Spleen (tissue), 7 donors: ENCODE measurements around the gene KL.

ENCODE experiments used
- POLR2A ChIP-seq, 3 donors: fragments of 450-650 bp; IDR thresholded peaks; one replicate each; pipeline ENCODE4 v1.5.1; 2017; ENCODE audit warnings: antibody characterized with exemption in 3 of 3, mild to moderate bottlenecking in 1 of 3
- POLR2AphosphoS5 ChIP-seq, 3 donors: sonication (generic); formaldehyde crosslinking; IDR thresholded peaks; one replicate each; pipeline ENCODE4 v1.5.1; 2017; ENCODE audit warnings: antibody characterized with exemption in 3 of 3
- TF ChIP-seq, protein P1 (sequence below), 11 experiments: fragments of 200-600 bp in 7 of 11; fragments of 450-650 bp in 4 of 11; sonication (generic) in 4 of 11; IDR thresholded peaks in 8 of 11; conservative IDR thresholded peaks in 3 of 11; 1 replicate in 7 of 11; 2 replicates in 4 of 11; pipeline versions ENCODE4 v1.4.0 to v1.8.0; 2016 to 2021; ENCODE audit warnings: antibody characterized with exemption in 11 of 11, inconsistent platforms in 4 of 11, mild to moderate bottlenecking in 1 of 11
- donor health status: DM: no; HTN: no; CAD: no; lungs with moderate emphysema.
- donor health status: DM: no; HTN: no; CAD: no.
- donor health status: DM: no; HTN: no; CAD: no.

DNA sequence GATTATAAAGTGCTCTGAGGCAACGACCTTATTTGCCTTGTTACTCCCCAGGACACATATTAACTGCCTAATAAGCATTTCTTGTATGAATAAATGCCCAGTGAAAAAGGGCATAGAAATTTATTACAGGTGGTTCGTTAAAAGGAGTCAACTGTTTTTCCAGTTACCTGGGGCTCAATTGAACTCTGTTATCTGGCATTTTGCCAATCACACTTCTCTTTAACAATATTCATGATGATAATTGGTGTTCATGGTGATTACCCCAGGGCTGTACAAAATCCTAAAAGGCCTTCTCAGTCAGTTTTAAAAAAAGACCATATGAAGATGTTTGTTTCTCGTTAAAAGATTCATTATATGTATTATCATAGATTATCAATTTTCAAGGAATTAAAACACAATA is 57.1 kb downstream of the KL start:
- TF ChIP-seq POLR2A (IDR thresholded peaks at IDR 0.05) = no peak
- TF ChIP-seq, protein P1, sequence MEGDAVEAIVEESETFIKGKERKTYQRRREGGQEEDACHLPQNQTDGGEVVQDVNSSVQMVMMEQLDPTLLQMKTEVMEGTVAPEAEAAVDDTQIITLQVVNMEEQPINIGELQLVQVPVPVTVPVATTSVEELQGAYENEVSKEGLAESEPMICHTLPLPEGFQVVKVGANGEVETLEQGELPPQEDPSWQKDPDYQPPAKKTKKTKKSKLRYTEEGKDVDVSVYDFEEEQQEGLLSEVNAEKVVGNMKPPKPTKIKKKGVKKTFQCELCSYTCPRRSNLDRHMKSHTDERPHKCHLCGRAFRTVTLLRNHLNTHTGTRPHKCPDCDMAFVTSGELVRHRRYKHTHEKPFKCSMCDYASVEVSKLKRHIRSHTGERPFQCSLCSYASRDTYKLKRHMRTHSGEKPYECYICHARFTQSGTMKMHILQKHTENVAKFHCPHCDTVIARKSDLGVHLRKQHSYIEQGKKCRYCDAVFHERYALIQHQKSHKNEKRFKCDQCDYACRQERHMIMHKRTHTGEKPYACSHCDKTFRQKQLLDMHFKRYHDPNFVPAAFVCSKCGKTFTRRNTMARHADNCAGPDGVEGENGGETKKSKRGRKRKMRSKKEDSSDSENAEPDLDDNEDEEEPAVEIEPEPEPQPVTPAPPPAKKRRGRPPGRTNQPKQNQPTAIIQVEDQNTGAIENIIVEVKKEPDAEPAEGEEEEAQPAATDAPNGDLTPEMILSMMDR (IDR thresholded peaks at IDR 0.05 in 8 of 11, conservative IDR thresholded peaks at IDR 0.05 in 3 of 11) = no peak
- TF ChIP-seq POLR2AphosphoS5 (IDR thresholded peaks at IDR 0.05) = no peak
